HEK293 (cell line): Measurements from ENCODE around the gene BMAL2.

Source experiments
- CTCF ChIA-PET: fragments of 350-600 bp; formaldehyde crosslinking; extraction: SDS; loops from one replicate; lab custom pipeline; 2021; ENCODE audit warnings: antibody characterized with exemption; lab: Yijun Ruan, JAX
- POLR2A ChIA-PET: fragments of 300-600 bp; formaldehyde crosslinking; extraction: SDS; loops from one replicate; lab custom pipeline; 2020; ENCODE audit warnings: antibody characterized with exemption, inconsistent platforms; lab: Yijun Ruan, JAX
- H3K27ac ChIP-seq: fragments of 200-500 bp; sonication (Bioruptor generic); 2 replicates; pipeline ENCODE4 v1.5.1; 2014; ENCODE audit warnings: low read depth, low read length, control low read depth, inconsistent platforms; ENCODE audit errors: extremely low read depth
- H3K36me3 ChIP-seq, 2 experiments: fragments of 200-500 bp in 1 of 2; sonication (Bioruptor generic) in 1 of 2; 1 replicate in 1 of 2; 2 replicates in 1 of 2; pipeline ENCODE4 v1.5.1; 2014 to 2017; ENCODE audit warnings: inconsistent platforms in 2 of 2, low read length in 2 of 2; ENCODE audit not compliant: control insufficient read depth in 2 of 2, insufficient read depth in 1 of 2
- H3K4me1 ChIP-seq: fragments of 200-500 bp; sonication (Bioruptor generic); 2 replicates; pipeline ENCODE4 v1.5.1; 2014; ENCODE audit warnings: mild to moderate bottlenecking, low read length, inconsistent platforms; ENCODE audit not compliant: control insufficient read depth, insufficient read depth
- H3K4me3 ChIP-seq: 2 replicates; pipeline ENCODE4 v1.5.1; 2011; ENCODE audit warnings: low read depth, mild to moderate bottlenecking, control low read depth, low read length, moderate library complexity
- H3K9me3 ChIP-seq: fragments of 200-500 bp; sonication (Bioruptor generic); 2 replicates; pipeline ENCODE4 v1.5.1; 2014; ENCODE audit warnings: low read depth, low read length, inconsistent platforms; ENCODE audit not compliant: control insufficient read depth, insufficient read depth
- HOXC10 ChIP-seq: sonication (generic); formaldehyde crosslinking; IDR thresholded peaks from 2 replicates; pipeline ENCODE4 v1.8.1; 2023; ENCODE audit warnings: mild to moderate bottlenecking, missing genetic modification reagents
- MEIS1 ChIP-seq: sonication (generic); formaldehyde crosslinking; IDR thresholded peaks from 2 replicates; pipeline ENCODE4 v1.8.1; 2022; ENCODE audit warnings: missing genetic modification reagents, mild to moderate bottlenecking, borderline replicate concordance
- MYNN ChIP-seq: fragments of 450-650 bp; formaldehyde crosslinking; IDR thresholded peaks from 2 replicates; pipeline ENCODE4 v1.5.1; 2016; ENCODE audit warnings: missing biosample characterization, missing genetic modification characterization, borderline replicate concordance
- MZF1 ChIP-seq: fragments of 450-650 bp; formaldehyde crosslinking; IDR thresholded peaks from 2 replicates; pipeline ENCODE4 v1.5.1; 2017; ENCODE audit warnings: missing biosample characterization, missing genetic modification characterization, borderline replicate concordance
- SP3 ChIP-seq: fragments of 450-650 bp; formaldehyde crosslinking; IDR thresholded peaks from 2 replicates; pipeline ENCODE4 v1.5.1; 2016; ENCODE audit warnings: missing biosample characterization, missing genetic modification characterization
- ZBTB1 ChIP-seq: fragments of 450-650 bp; formaldehyde crosslinking; IDR thresholded peaks from 2 replicates; pipeline ENCODE4 v1.5.1; 2016; ENCODE audit warnings: missing biosample characterization, missing genetic modification characterization
- ZIC2 ChIP-seq: fragments of 450-650 bp; formaldehyde crosslinking; IDR thresholded peaks from 2 replicates; pipeline ENCODE4 v1.5.1; 2016; ENCODE audit warnings: missing biosample characterization, missing genetic modification characterization
- ZNF112 ChIP-seq: fragments of 450-650 bp; formaldehyde crosslinking; IDR thresholded peaks from 2 replicates; pipeline ENCODE4 v1.5.0; 2017; ENCODE audit warnings: missing biosample characterization, missing genetic modification characterization
- ZNF138 ChIP-seq: fragments of 450-650 bp; formaldehyde crosslinking; IDR thresholded peaks from 2 replicates; pipeline ENCODE4 v1.5.1; 2016; ENCODE audit warnings: missing biosample characterization, missing genetic modification characterization, borderline replicate concordance
- ZNF211 ChIP-seq: fragments of 450-650 bp; formaldehyde crosslinking; IDR thresholded peaks from 2 replicates; pipeline ENCODE4 v1.5.1; 2016; ENCODE audit warnings: low read depth, missing biosample characterization, missing genetic modification characterization
- ZNF221 ChIP-seq: fragments of 450-650 bp; formaldehyde crosslinking; IDR thresholded peaks from 2 replicates; pipeline ENCODE4 v1.5.1; 2017; ENCODE audit warnings: missing biosample characterization, missing genetic modification characterization, borderline replicate concordance
- ZNF23 ChIP-seq: fragments of 450-650 bp; formaldehyde crosslinking; IDR thresholded peaks from 2 replicates; pipeline ENCODE4 v1.5.1; 2016; ENCODE audit warnings: missing biosample characterization, missing genetic modification characterization, borderline replicate concordance
- ZNF48 ChIP-seq: fragments of 450-650 bp; formaldehyde crosslinking; IDR thresholded peaks from 2 replicates; pipeline ENCODE4 v1.5.1; 2016; ENCODE audit warnings: missing biosample characterization, missing genetic modification characterization
- ZNF549 ChIP-seq: fragments of 450-650 bp; IDR thresholded peaks from 2 replicates; pipeline ENCODE4 v1.5.1; 2018; ENCODE audit warnings: missing biosample characterization, missing genetic modification characterization, mild to moderate bottlenecking, inconsistent platforms, moderate library complexity
- ZNF623 ChIP-seq: fragments of 450-650 bp; formaldehyde crosslinking; IDR thresholded peaks from 2 replicates; pipeline ENCODE4 v1.5.1; 2016; ENCODE audit warnings: missing biosample characterization, missing genetic modification characterization
- ZNF664 ChIP-seq: fragments of 450-650 bp; formaldehyde crosslinking; IDR thresholded peaks from 2 replicates; pipeline ENCODE4 v1.5.1; 2016; ENCODE audit warnings: missing biosample characterization, missing genetic modification characterization
- ZNF677 ChIP-seq: fragments of 450-650 bp; IDR thresholded peaks from 2 replicates; pipeline ENCODE4 v1.5.0; 2018; ENCODE audit warnings: missing biosample characterization, mild to moderate bottlenecking, missing genetic modification characterization, moderate library complexity
- TF ChIP-seq, protein P1 (sequence below): fragments of 450-650 bp; formaldehyde crosslinking; IDR thresholded peaks from 2 replicates; pipeline ENCODE4 v1.5.1; 2016; ENCODE audit warnings: missing biosample characterization, missing genetic modification characterization
- TF ChIP-seq, protein P2 (sequence below): fragments of 450-650 bp; formaldehyde crosslinking; IDR thresholded peaks from 2 replicates; pipeline ENCODE4 v1.5.1; 2016; ENCODE audit warnings: missing biosample characterization, missing genetic modification characterization
- TF ChIP-seq, protein P3 (sequence below): fragments of 450-650 bp; formaldehyde crosslinking; IDR thresholded peaks from 2 replicates; pipeline ENCODE4 v1.5.1; 2016; ENCODE audit warnings: missing biosample characterization, missing genetic modification characterization
- TF ChIP-seq, protein P4 (sequence below): fragments of 450-650 bp; formaldehyde crosslinking; IDR thresholded peaks from 2 replicates; pipeline ENCODE4 v1.5.1; 2017; ENCODE audit warnings: missing biosample characterization, missing genetic modification characterization

The BMAL2 gene

DNA sequence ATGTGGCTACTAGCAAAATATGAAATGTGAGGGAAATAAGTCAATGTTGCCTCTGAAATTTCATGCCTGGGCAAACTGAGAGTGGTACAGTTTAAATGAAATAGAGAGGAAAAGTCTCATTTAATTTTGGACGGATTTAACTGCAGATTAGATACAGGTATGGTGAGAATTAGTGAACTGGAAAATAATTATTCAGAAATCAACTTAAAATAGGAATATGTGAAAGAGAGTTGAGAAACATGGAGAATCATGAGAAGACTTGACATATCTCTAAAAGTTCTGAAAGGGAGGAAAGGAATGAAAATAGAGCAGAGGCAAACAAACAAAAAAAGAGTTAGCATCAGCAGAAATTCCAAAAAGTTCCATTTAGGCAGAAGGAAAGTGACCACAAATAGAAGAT, 33.5 kb upstream of the BMAL2 start (continued):
- TF ChIP-seq, protein P1, sequence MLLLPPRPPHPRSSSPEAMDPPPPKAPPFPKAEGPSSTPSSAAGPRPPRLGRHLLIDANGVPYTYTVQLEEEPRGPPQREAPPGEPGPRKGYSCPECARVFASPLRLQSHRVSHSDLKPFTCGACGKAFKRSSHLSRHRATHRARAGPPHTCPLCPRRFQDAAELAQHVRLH (tag by site-specific recombination): no peak
- TF ChIP-seq, protein P2, sequence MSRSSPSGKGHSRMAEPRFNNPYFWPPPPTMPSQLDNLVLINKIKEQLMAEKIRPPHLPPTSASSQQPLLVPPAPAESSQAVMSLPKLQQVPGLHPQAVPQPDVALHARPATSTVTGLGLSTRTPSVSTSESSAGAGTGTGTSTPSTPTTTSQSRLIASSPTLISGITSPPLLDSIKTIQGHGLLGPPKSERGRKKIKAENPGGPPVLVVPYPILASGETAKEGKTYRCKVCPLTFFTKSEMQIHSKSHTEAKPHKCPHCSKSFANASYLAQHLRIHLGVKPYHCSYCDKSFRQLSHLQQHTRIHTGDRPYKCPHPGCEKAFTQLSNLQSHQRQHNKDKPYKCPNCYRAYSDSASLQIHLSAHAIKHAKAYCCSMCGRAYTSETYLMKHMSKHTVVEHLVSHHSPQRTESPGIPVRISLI: no peak

DNA sequence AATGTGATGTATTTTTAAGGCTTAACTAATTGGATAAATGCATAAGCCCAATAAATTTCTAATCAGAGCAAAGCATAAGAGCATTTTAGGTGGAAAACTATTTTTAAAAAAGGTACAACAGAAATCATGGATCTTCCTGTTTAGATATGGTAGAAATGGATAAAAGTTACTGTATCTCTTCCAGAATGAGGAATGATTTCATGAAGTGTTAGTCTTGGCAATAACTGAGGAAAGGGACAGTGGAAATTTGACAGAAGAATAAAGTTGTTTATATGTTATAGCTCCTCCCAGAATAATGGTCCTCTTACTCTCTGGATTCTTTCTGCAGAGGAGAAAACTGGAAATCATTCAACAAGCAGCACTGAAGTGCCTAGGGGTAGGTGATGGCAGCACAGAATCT, 32.4 kb upstream of the BMAL2 start:
- CTCF ChIA-PET: interaction anchor here (0.5 to 0.6 kb wide), 3 partner anchors 10 to 93 kb away, joined by 3 to 4 read pairs (median 3); no protein-coding TSS in a partner anchor
- Histone ChIP-seq H3K9me3 (no peaks in the 10 kb centered on the region), H3K4me1 (peaks cover 5% of the 10 kb centered on the region), H3K36me3 (peaks cover 14 to 22% of the 10 kb centered on the region in 2 experiments), H3K27ac (no peak overlapping the region), H3K4me3 (no peak overlapping the region)
- POLR2A ChIA-PET: no interaction called here
- TF ChIP-seq ZNF48 (no peak), ZIC2 (tag by site-specific recombination) (no peak), ZNF112 (tag by site-specific recombination) (no peak), ZNF677 (tag by site-specific recombination) (no peak), MZF1 (no peak), ZNF664 (tag by site-specific recombination) (no peak), ZNF623 (tag by site-specific recombination) (no peak), MEIS1 (CRISPR knock-in tag) (no peak), ZNF138 (tag by site-specific recombination) (no peak), SP3 (tag by site-specific recombination) (no peak), ZNF221 (no peak), ZNF211 (tag by site-specific recombination) (no peak), ZNF549 (tag by site-specific recombination) (no peak), ZNF23 (tag by site-specific recombination) (no peak), ZBTB1 (tag by site-specific recombination) (no peak), HOXC10 (no peak), MYNN (tag by site-specific recombination) (no peak)
- TF ChIP-seq, protein P3, sequence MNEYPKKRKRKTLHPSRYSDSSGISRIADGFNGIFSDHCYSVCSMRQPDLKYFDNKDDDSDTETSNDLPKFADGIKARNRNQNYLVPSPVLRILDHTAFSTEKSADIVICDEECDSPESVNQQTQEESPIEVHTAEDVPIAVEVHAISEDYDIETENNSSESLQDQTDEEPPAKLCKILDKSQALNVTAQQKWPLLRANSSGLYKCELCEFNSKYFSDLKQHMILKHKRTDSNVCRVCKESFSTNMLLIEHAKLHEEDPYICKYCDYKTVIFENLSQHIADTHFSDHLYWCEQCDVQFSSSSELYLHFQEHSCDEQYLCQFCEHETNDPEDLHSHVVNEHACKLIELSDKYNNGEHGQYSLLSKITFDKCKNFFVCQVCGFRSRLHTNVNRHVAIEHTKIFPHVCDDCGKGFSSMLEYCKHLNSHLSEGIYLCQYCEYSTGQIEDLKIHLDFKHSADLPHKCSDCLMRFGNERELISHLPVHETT (tag by site-specific recombination): no peak
- TF ChIP-seq, protein P4, sequence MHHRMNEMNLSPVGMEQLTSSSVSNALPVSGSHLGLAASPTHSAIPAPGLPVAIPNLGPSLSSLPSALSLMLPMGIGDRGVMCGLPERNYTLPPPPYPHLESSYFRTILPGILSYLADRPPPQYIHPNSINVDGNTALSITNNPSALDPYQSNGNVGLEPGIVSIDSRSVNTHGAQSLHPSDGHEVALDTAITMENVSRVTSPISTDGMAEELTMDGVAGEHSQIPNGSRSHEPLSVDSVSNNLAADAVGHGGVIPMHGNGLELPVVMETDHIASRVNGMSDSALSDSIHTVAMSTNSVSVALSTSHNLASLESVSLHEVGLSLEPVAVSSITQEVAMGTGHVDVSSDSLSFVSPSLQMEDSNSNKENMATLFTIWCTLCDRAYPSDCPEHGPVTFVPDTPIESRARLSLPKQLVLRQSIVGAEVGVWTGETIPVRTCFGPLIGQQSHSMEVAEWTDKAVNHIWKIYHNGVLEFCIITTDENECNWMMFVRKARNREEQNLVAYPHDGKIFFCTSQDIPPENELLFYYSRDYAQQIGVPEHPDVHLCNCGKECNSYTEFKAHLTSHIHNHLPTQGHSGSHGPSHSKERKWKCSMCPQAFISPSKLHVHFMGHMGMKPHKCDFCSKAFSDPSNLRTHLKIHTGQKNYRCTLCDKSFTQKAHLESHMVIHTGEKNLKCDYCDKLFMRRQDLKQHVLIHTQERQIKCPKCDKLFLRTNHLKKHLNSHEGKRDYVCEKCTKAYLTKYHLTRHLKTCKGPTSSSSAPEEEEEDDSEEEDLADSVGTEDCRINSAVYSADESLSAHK (tag by site-specific recombination): no peak
